Transverse colon (tissue), 4 donors: ENCODE measurements around the gene RBP4.

Experiments
- EP300 ChIP-seq: sonication (generic); formaldehyde crosslinking; IDR thresholded peaks from one replicate; pipeline ENCODE4 v1.6.1; 2017; ENCODE audit warnings: antibody characterized with exemption, low read depth
- POLR2A ChIP-seq: fragments of 450-650 bp; IDR thresholded peaks from one replicate; pipeline ENCODE4 v1.6.1; 2016; ENCODE audit warnings: antibody characterized with exemption, mild to moderate bottlenecking, moderate library complexity
- POLR2AphosphoS5 ChIP-seq, 3 donors: sonication (generic); formaldehyde crosslinking; IDR thresholded peaks; one replicate each; pipeline ENCODE4 v1.6.1; 2016; ENCODE audit warnings: antibody characterized with exemption in 3 of 3
- TF ChIP-seq, protein P1 (sequence below), 5 experiments: fragments of 200-600 bp in 3 of 5; fragments of 450-650 bp in 2 of 5; sonication (generic) in 3 of 5; IDR thresholded peaks; 1 replicate in 2 of 5; 2 replicates in 3 of 5; pipeline ENCODE4 v1.5.1; 2016 to 2017; ENCODE audit warnings: antibody characterized with exemption in 5 of 5, inconsistent platforms in 3 of 5, mild to moderate bottlenecking in 2 of 5, moderate library complexity in 1 of 5

DNA sequence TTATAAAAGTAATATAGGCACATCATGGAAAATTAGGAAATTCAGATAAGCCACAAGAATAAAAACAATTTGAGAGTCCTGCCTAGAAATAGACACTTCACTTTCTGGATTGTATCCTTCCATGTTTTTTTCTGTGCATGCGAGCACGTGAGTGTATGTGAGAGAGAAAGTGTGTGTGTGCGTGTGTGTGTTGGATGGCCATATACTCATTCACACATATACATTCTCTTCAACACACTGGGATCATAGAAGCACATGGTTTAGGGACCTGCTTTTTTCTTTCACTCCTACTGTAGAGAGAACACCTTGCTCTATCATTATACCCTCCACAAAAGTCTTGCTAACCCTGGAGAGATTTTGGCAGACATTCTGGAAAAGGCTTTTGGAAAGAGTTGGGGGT is 27.1 kb downstream of the RBP4 start:
- TF ChIP-seq POLR2A (no peak), EP300 (no peak), POLR2AphosphoS5 (IDR thresholded peaks at IDR 0.05) (no peak)
- TF ChIP-seq, protein P1, sequence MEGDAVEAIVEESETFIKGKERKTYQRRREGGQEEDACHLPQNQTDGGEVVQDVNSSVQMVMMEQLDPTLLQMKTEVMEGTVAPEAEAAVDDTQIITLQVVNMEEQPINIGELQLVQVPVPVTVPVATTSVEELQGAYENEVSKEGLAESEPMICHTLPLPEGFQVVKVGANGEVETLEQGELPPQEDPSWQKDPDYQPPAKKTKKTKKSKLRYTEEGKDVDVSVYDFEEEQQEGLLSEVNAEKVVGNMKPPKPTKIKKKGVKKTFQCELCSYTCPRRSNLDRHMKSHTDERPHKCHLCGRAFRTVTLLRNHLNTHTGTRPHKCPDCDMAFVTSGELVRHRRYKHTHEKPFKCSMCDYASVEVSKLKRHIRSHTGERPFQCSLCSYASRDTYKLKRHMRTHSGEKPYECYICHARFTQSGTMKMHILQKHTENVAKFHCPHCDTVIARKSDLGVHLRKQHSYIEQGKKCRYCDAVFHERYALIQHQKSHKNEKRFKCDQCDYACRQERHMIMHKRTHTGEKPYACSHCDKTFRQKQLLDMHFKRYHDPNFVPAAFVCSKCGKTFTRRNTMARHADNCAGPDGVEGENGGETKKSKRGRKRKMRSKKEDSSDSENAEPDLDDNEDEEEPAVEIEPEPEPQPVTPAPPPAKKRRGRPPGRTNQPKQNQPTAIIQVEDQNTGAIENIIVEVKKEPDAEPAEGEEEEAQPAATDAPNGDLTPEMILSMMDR (IDR thresholded peaks at IDR 0.05) = no peak
